ENCODE measurements around the gene LANCL3.
A peak's percentile ranks its signal among the peaks of the same experiment; 100 is the strongest.

The LANCL3 gene

GRCh38 chrX:37684973-37685372 is 113.5 kb downstream of the LANCL3 start:
- Histone ChIP-seq H3K27ac (ENCODE audit: low read depth, low read length) (peak overlapping the region; percentile 75), H3K4me1 (ENCODE audit: insufficient read depth, low read length) (peaks cover 2% of the 10 kb centered on the region), H3K9ac (ENCODE audit: low read length) (no peak overlapping the region), H3K4me3 (ENCODE audit: low read depth in 1 of 2, low read length in 2 of 2) (peak overlapping the region in 1 of 2 donors; percentile 59), H3K36me3 (ENCODE audit: insufficient read depth, low read length) (no peaks in the 10 kb centered on the region), H3K27me3 (ENCODE audit: control insufficient read depth in 1 of 2, insufficient read depth in 2 of 2, low read length in 2 of 2) (peaks cover 0 to 7% of the 10 kb centered on the region in 2 donors), H3K9me3 (ENCODE audit: low read length) (no peaks in the 10 kb centered on the region)

- peak within 1 kb of the TSS; percentile 75 for H3K27ac ChIP-seq (ENCODE audit: low read depth, low read length)
- H3K4me1 ChIP-seq (ENCODE audit: insufficient read depth, low read length): no peaks in the 10 kb centered on the region
- H3K9ac ChIP-seq (ENCODE audit: low read length): no peak within 1 kb of the TSS
- H3K4me3 ChIP-seq (ENCODE audit: low read depth in 1 of 2, low read length in 2 of 2): peak within 1 kb of the TSS; percentile 37 to 59
- H3K9me3 ChIP-seq (ENCODE audit: low read length): no peaks in the 10 kb centered on the region
- H3K36me3 ChIP-seq (ENCODE audit: insufficient read depth, low read length): no peaks in the 10 kb centered on the region
- H3K27me3 ChIP-seq (ENCODE audit: control insufficient read depth in 1 of 2, insufficient read depth in 2 of 2, low read length in 2 of 2): peaks cover 0 to 7% of the 10 kb centered on the region in 2 donors
Observed at GRCh38 chrX:37685381-37686359, 114.2 kb downstream of the LANCL3 start, which contains the start of gene XK. TSS of gene XK (plus strand) at chrX:37685791. CDS start at chrX:37685962, 171 bp downstream.

- H3K27me3 ChIP-seq (ENCODE audit: control insufficient read depth in 1 of 2, insufficient read depth in 2 of 2, low read length in 2 of 2): peaks cover 0 to 7% of the 10 kb centered on the region in 2 donors
- H3K9me3 ChIP-seq (ENCODE audit: low read length): no peaks in the 10 kb centered on the region
- H3K27ac ChIP-seq (ENCODE audit: low read depth, low read length): peak overlapping the region; percentile 36
- H3K36me3 ChIP-seq (ENCODE audit: insufficient read depth, low read length): no peaks in the 10 kb centered on the region
- H3K4me3 ChIP-seq (ENCODE audit: low read depth in 1 of 2, low read length in 2 of 2): peak overlapping the region in 1 of 2 donors; percentile 59
- H3K4me1 ChIP-seq (ENCODE audit: insufficient read depth, low read length): no peaks in the 10 kb centered on the region
- H3K9ac ChIP-seq (ENCODE audit: low read length): no peak overlapping the region
Observed at GRCh38 chrX:37686369-37686995, 115.0 kb downstream of the LANCL3 start.

- Histone ChIP-seq H3K27ac (ENCODE audit: low read depth, low read length) (peak overlapping the region; percentile 67), H3K9ac (ENCODE audit: low read length) (no peak overlapping the region)
Observed at GRCh38 chrX:37686996-37687395, 115.5 kb downstream of the LANCL3 start.

GRCh38 chrX:37690119-37690518 is 118.7 kb downstream of the LANCL3 start:
- Histone ChIP-seq H3K36me3 (ENCODE audit: insufficient read depth, low read length) (no peaks in the 10 kb centered on the region), H3K4me3 (ENCODE audit: low read depth in 1 of 2, low read length in 2 of 2) (no peak overlapping the region), H3K9me3 (ENCODE audit: low read length) (no peaks in the 10 kb centered on the region), H3K4me1 (ENCODE audit: insufficient read depth, low read length) (no peaks in the 10 kb centered on the region), H3K27ac (ENCODE audit: low read depth, low read length) (no peak overlapping the region), H3K9ac (ENCODE audit: low read length) (no peak overlapping the region), H3K27me3 (ENCODE audit: control insufficient read depth in 1 of 2, insufficient read depth in 2 of 2, low read length in 2 of 2) (peaks cover 0 to 7% of the 10 kb centered on the region in 2 donors)

More at GRCh38 chrX:37686996-37687395, 115.5 kb downstream of the LANCL3 start:
- no peaks in the 10 kb centered on the region for H3K36me3 ChIP-seq (ENCODE audit: insufficient read depth, low read length)
- peaks cover 0 to 7% of the 10 kb centered on the region in 2 donors for H3K27me3 ChIP-seq (ENCODE audit: control insufficient read depth in 1 of 2, insufficient read depth in 2 of 2, low read length in 2 of 2)
- H3K9me3 ChIP-seq (ENCODE audit: low read length): no peaks in the 10 kb centered on the region
- peak overlapping the region in 1 of 2 donors; percentile 59 for H3K4me3 ChIP-seq (ENCODE audit: low read depth in 1 of 2, low read length in 2 of 2)
- H3K4me1 ChIP-seq (ENCODE audit: insufficient read depth, low read length): no peaks in the 10 kb centered on the region

- H3K27ac ChIP-seq (ENCODE audit: low read depth, low read length): no peak overlapping the region
- H3K4me1 ChIP-seq (ENCODE audit: insufficient read depth, low read length): no peaks in the 10 kb centered on the region
- H3K36me3 ChIP-seq (ENCODE audit: insufficient read depth, low read length): no peaks in the 10 kb centered on the region
- no peaks in the 10 kb centered on the region for H3K9me3 ChIP-seq (ENCODE audit: low read length)
- no peaks in the 10 kb centered on the region for H3K27me3 ChIP-seq (ENCODE audit: control insufficient read depth in 1 of 2, insufficient read depth in 2 of 2, low read length in 2 of 2)
- no peak overlapping the region for H3K4me3 ChIP-seq (ENCODE audit: low read depth in 1 of 2, low read length in 2 of 2)
- H3K9ac ChIP-seq (ENCODE audit: low read length): no peak overlapping the region
Observed at GRCh38 chrX:37692918-37693317, 121.5 kb downstream of the LANCL3 start.

GRCh38 chrX:37697169-37697760 is 125.8 kb downstream of the LANCL3 start:
- H3K27ac ChIP-seq (ENCODE audit: low read depth, low read length): no peak overlapping the region
- H3K4me1 ChIP-seq (ENCODE audit: insufficient read depth, low read length): no peaks in the 10 kb centered on the region
- H3K4me3 ChIP-seq (ENCODE audit: low read depth in 1 of 2, low read length in 2 of 2): no peak overlapping the region
- no peaks in the 10 kb centered on the region for H3K27me3 ChIP-seq (ENCODE audit: control insufficient read depth in 1 of 2, insufficient read depth in 2 of 2, low read length in 2 of 2)
- no peak overlapping the region for H3K9ac ChIP-seq (ENCODE audit: low read length)
- H3K36me3 ChIP-seq (ENCODE audit: insufficient read depth, low read length): no peaks in the 10 kb centered on the region
- H3K9me3 ChIP-seq (ENCODE audit: low read length): no peaks in the 10 kb centered on the region

- H3K4me3 ChIP-seq (ENCODE audit: low read depth in 1 of 2, low read length in 2 of 2): no peak overlapping the region
- no peak overlapping the region for H3K9ac ChIP-seq (ENCODE audit: low read length)
- H3K27me3 ChIP-seq (ENCODE audit: control insufficient read depth in 1 of 2, insufficient read depth in 2 of 2, low read length in 2 of 2): no peaks in the 10 kb centered on the region
- H3K27ac ChIP-seq (ENCODE audit: low read depth, low read length): no peak overlapping the region
- no peaks in the 10 kb centered on the region for H3K36me3 ChIP-seq (ENCODE audit: insufficient read depth, low read length)
- no peaks in the 10 kb centered on the region for H3K9me3 ChIP-seq (ENCODE audit: low read length)
- H3K4me1 ChIP-seq (ENCODE audit: insufficient read depth, low read length): no peaks in the 10 kb centered on the region
Observed at GRCh38 chrX:37701588-37701987, 130.1 kb downstream of the LANCL3 start.

- Histone ChIP-seq H3K4me3 (ENCODE audit: low read depth in 1 of 2, low read length in 2 of 2) (no peak overlapping the region), H3K36me3 (ENCODE audit: insufficient read depth, low read length) (no peaks in the 10 kb centered on the region), H3K9me3 (ENCODE audit: low read length) (no peaks in the 10 kb centered on the region), H3K27me3 (ENCODE audit: control insufficient read depth in 1 of 2, insufficient read depth in 2 of 2, low read length in 2 of 2) (no peaks in the 10 kb centered on the region), H3K4me1 (ENCODE audit: insufficient read depth, low read length) (peaks cover 4% of the 10 kb centered on the region), H3K27ac (ENCODE audit: low read depth, low read length) (no peak overlapping the region), H3K9ac (ENCODE audit: low read length) (no peak overlapping the region)
Observed at GRCh38 chrX:37711991-37712390, 140.5 kb downstream of the LANCL3 start.

GRCh38 chrX:37712458-37712857 is 141.0 kb downstream of the LANCL3 start:
- Histone ChIP-seq H3K27ac (ENCODE audit: low read depth, low read length) (no peak overlapping the region), H3K27me3 (ENCODE audit: control insufficient read depth in 1 of 2, insufficient read depth in 2 of 2, low read length in 2 of 2) (no peaks in the 10 kb centered on the region), H3K9me3 (ENCODE audit: low read length) (no peaks in the 10 kb centered on the region), H3K4me1 (ENCODE audit: insufficient read depth, low read length) (peaks cover 4% of the 10 kb centered on the region), H3K9ac (ENCODE audit: low read length) (no peak overlapping the region), H3K4me3 (ENCODE audit: low read depth in 1 of 2, low read length in 2 of 2) (no peak overlapping the region), H3K36me3 (ENCODE audit: insufficient read depth, low read length) (no peaks in the 10 kb centered on the region)

GRCh38 chrX:37714479-37714878 is 143.0 kb downstream of the LANCL3 start:
- no peak overlapping the region for H3K9ac ChIP-seq (ENCODE audit: low read length)
- H3K9me3 ChIP-seq (ENCODE audit: low read length): peaks cover 4% of the 10 kb centered on the region
- H3K36me3 ChIP-seq (ENCODE audit: insufficient read depth, low read length): no peaks in the 10 kb centered on the region
- H3K4me3 ChIP-seq (ENCODE audit: low read depth in 1 of 2, low read length in 2 of 2): no peak overlapping the region
- H3K27ac ChIP-seq (ENCODE audit: low read depth, low read length): no peak overlapping the region
- H3K4me1 ChIP-seq (ENCODE audit: insufficient read depth, low read length): no peaks in the 10 kb centered on the region
- H3K27me3 ChIP-seq (ENCODE audit: control insufficient read depth in 1 of 2, insufficient read depth in 2 of 2, low read length in 2 of 2): no peaks in the 10 kb centered on the region

Data from muscle layer of colon (tissue), 2 donors.